Stimulated activated CD4-positive, alpha-beta T cell treated with anti-CD3 and anti-CD28 coated beads, Interleukin-15, amount 100 ng/mL, for 1 hour (primary cell): ENCODE data around the gene UNCX.

Experiments
- DNase-seq, 2 donors: peaks; one replicate each; pipeline ENCODE4 v3.0.0-alpha.2; 2020; ENCODE audit warnings: low read depth in 1 of 2, low spot score in 1 of 2

UNCX gene

GRCh38 chr7:1242606-1243289 lies 10.1 kb downstream of the UNCX start:
- DNase-seq, result no peak

- no peak for DNase-seq
Observed at GRCh38 chr7:1243290-1243963, 10.8 kb downstream of the UNCX start.

- DNase-seq, result no peak
Observed at GRCh38 chr7:1243964-1244416, 11.3 kb downstream of the UNCX start.

GRCh38 chr7:1244700-1245523 lies 12.2 kb downstream of the UNCX start:
- DNase-seq, result no peak

GRCh38 chr7:1245524-1246050 lies 12.9 kb downstream of the UNCX start:
- no peak for DNase-seq

GRCh38 chr7:1246160-1246870 lies 13.6 kb downstream of the UNCX start:
- DNase-seq, result no peak

- DNase-seq, result no peak
Observed at GRCh38 chr7:1246871-1247526, 14.3 kb downstream of the UNCX start.

- no peak for DNase-seq
Observed at GRCh38 chr7:1247527-1248041, 14.9 kb downstream of the UNCX start.

- DNase-seq, result no peak
Observed at GRCh38 chr7:1248143-1248915, 15.7 kb downstream of the UNCX start.

GRCh38 chr7:1248916-1249581 lies 16.4 kb downstream of the UNCX start:
- no peak for DNase-seq

- no peak for DNase-seq
Observed at GRCh38 chr7:1249731-1250130, 17.1 kb downstream of the UNCX start.

- DNase-seq, result no peak
Observed at GRCh38 chr7:1250901-1251300, 18.2 kb downstream of the UNCX start.

- DNase-seq, result no peak
Observed at GRCh38 chr7:1251796-1252539, 19.3 kb downstream of the UNCX start.

- DNase-seq, result no peak
Observed at GRCh38 chr7:1252540-1253090, 19.9 kb downstream of the UNCX start.

- no peak for DNase-seq
Observed at GRCh38 chr7:1253681-1254181, 21.1 kb downstream of the UNCX start.

- DNase-seq, result no peak
Observed at GRCh38 chr7:1254281-1255079, 21.8 kb downstream of the UNCX start.
